AG09309 (cell line): Measurements from ENCODE around the gene AKR1C1.
"Not testable (repeated sequence)": the region's sequence is repeated elsewhere in the genome, so short reads cannot be mapped to it uniquely, and the experiment has no call there.

Experiments
- DNase-seq: peaks from one replicate; pipeline ENCODE4 v3.0.0-alpha.2; 2010; ENCODE audit warnings: low read depth
- H3K4me3 ChIP-seq: 2 replicates; pipeline ENCODE4 v1.5.1; 2011; ENCODE audit warnings: mild to moderate bottlenecking, low read depth, low read length, moderate library complexity; ENCODE audit not compliant: control insufficient read depth
- CTCF ChIP-seq: IDR thresholded peaks from 2 replicates; pipeline ENCODE4 v1.5.1; 2011; ENCODE audit warnings: mild to moderate bottlenecking, low read depth, low read length, inconsistent platforms; ENCODE audit not compliant: insufficient read depth, control insufficient read depth; ENCODE audit errors: missing control alignments

Gene AKR1C1

GRCh38 chr10:5014936-5015335 lies 51.7 kb downstream of the AKR1C1 start:
- H3K4me3 ChIP-seq, result no peak overlapping the region
- no peak for TF ChIP-seq CTCF
- DNase-seq, result no peak

- no peak for TF ChIP-seq CTCF
- H3K4me3 ChIP-seq, result no peak overlapping the region
- DNase-seq, result no peak
Measured at GRCh38 chr10:5018134-5018533, 54.9 kb downstream of the AKR1C1 start.

GRCh38 chr10:5018671-5019277 lies 55.6 kb downstream of the AKR1C1 start:
- DNase-seq, result peak; percentile 33
- not testable (repeated sequence) for H3K4me3 ChIP-seq
- peak; percentile 21 for TF ChIP-seq CTCF

- not testable (repeated sequence) for H3K4me3 ChIP-seq, DNase-seq
Measured at GRCh38 chr10:5019770-5020612, 56.8 kb downstream of the AKR1C1 start.

- not testable (repeated sequence) for H3K4me3 ChIP-seq, DNase-seq
Measured at GRCh38 chr10:5021624-5022290, 58.5 kb downstream of the AKR1C1 start.

GRCh38 chr10:5023177-5023805 lies 60.1 kb downstream of the AKR1C1 start:
- no peak for DNase-seq
- TF ChIP-seq CTCF, result no peak
- H3K4me3 ChIP-seq, result no peak overlapping the region

- not testable (repeated sequence) for DNase-seq, H3K4me3 ChIP-seq
Measured at GRCh38 chr10:5025461-5025881, 62.3 kb downstream of the AKR1C1 start.

GRCh38 chr10:5030989-5031388 lies 67.8 kb downstream of the AKR1C1 start:
- no peak for TF ChIP-seq CTCF
- DNase-seq, result no peak
- no peak overlapping the region for H3K4me3 ChIP-seq

GRCh38 chr10:5031588-5031987 lies 68.4 kb downstream of the AKR1C1 start:
- H3K4me3 ChIP-seq, DNase-seq: not testable (repeated sequence)

- not testable (repeated sequence) for DNase-seq, H3K4me3 ChIP-seq
Measured at GRCh38 chr10:5032444-5032843, 69.2 kb downstream of the AKR1C1 start.
